B cell (primary cell): ENCODE measurements around the gene TMOD1. TPM values are rescaled to one million over a fixed set of nuclear protein-coding genes. Genes with fewer than 3 reads are reported as not detected.

Source experiments
- ATAC-seq: fragments of 200-7000 bp; cut with Tn5 transposase; one replicate; pipeline ENCODE4 v1.10.0; 2021; ENCODE audit warnings: low read depth, mild to moderate bottlenecking, moderate number of reproducible peaks, moderate library complexity
- CTCF ChIA-PET: fragments of 350-600 bp; sonication (Branson Sonifier 250); formaldehyde crosslinking; loops from one replicate; lab custom pipeline; 2021; ENCODE audit warnings: antibody characterized with exemption, inconsistent platforms; lab: Charles Lee
- POLR2A ChIA-PET: fragments of 350-600 bp; sonication (Branson Sonifier 250); formaldehyde crosslinking; loops from one replicate; lab custom pipeline; 2021; ENCODE audit warnings: antibody characterized with exemption; lab: Charles Lee
- DNase-seq: peaks from one replicate; pipeline ENCODE4 v3.0.0; 2013
- H2AFZ ChIP-seq: 2 replicates; pipeline ENCODE4 v1.6.1; 2012; ENCODE audit warnings: mild to moderate bottlenecking, low read depth, low read length; ENCODE audit not compliant: insufficient read depth, poor library complexity, severe bottlenecking
- H3K27ac ChIP-seq, 2 donors: 1 replicate in 1 of 2; 2 replicates in 1 of 2; pipeline ENCODE4 v1.5.1; 2012 to 2013; ENCODE audit warnings: low read length in 2 of 2, mild to moderate bottlenecking in 2 of 2, moderate library complexity in 1 of 2
- H3K27me3 ChIP-seq, 4 experiments: fragments of 200-600 bp in 1 of 4; sonication (generic) in 1 of 4; replicated peaks in 1 of 4; 1 replicate in 2 of 4; 2 replicates in 2 of 4; pipeline versions ENCODE4 v1.6.1 to v1.7.0; 2013 to 2016; ENCODE audit warnings: low read length in 3 of 4, mild to moderate bottlenecking in 2 of 4, mixed read lengths in 1 of 4, moderate library complexity in 1 of 4; ENCODE audit not compliant: insufficient read depth in 4 of 4, control insufficient read depth in 3 of 4; ENCODE audit errors: control extremely low read depth in 1 of 4
- H3K36me3 ChIP-seq, 2 experiments: replicated peaks in 1 of 2; 1 replicate in 1 of 2; 2 replicates in 1 of 2; pipeline versions ENCODE4 v1.6.1 to v1.7.1; 2013; ENCODE audit warnings: low read length in 1 of 2; ENCODE audit not compliant: insufficient read depth in 2 of 2, control insufficient read depth in 1 of 2; ENCODE audit errors: control extremely low read depth in 1 of 2, extremely low read depth in 1 of 2
- H3K4me1 ChIP-seq, 2 donors: fragments of 200-600 bp in 1 of 2; sonication (generic) in 1 of 2; 1 replicate in 1 of 2; 2 replicates in 1 of 2; pipeline versions ENCODE4 v1.5.1 to v1.6.1; 2013 to 2017; ENCODE audit warnings: low read length in 2 of 2; ENCODE audit not compliant: control insufficient read depth in 2 of 2, insufficient read depth in 2 of 2
- H3K4me2 ChIP-seq: replicated peaks from 2 replicates; pipeline ENCODE3; 2012; ENCODE audit warnings: mild to moderate bottlenecking, low read depth, low read length; ENCODE audit not compliant: poor library complexity, severe bottlenecking
- H3K4me3 ChIP-seq, 5 experiments: fragments of 200-600 bp in 1 of 5; sonication (generic) in 1 of 5; 1 replicate in 3 of 5; 2 replicates in 2 of 5; pipeline versions ENCODE4 v1.5.1 to v1.7.0; 2011 to 2016; ENCODE audit warnings: low read length in 4 of 5, mild to moderate bottlenecking in 4 of 5, low read depth in 2 of 5, control low read depth in 1 of 5, moderate library complexity in 1 of 5; ENCODE audit not compliant: insufficient read depth in 1 of 5; ENCODE audit errors: control extremely low read depth in 1 of 5, extremely low read depth in 1 of 5
- H3K79me2 ChIP-seq: fragments of 200-600 bp; sonication (generic); one replicate; pipeline ENCODE4 v1.6.0; 2016; ENCODE audit warnings: low read length; ENCODE audit not compliant: control insufficient read depth, insufficient read depth
- H3K9ac ChIP-seq: fragments of 200-600 bp; sonication (generic); 2 replicates; pipeline ENCODE4 v1.6.1; 2017; ENCODE audit warnings: mild to moderate bottlenecking, low read length, moderate library complexity
- H3K9me3 ChIP-seq, 3 donors: one replicate each; pipeline versions ENCODE4 v1.6.1 to v1.7.1; 2013; ENCODE audit warnings: low read length in 2 of 3; ENCODE audit not compliant: control insufficient read depth in 2 of 3, insufficient read depth in 1 of 3; ENCODE audit errors: control extremely low read depth in 1 of 3
- H4K20me1 ChIP-seq: 2 replicates; pipeline ENCODE4 v1.6.0; 2012; ENCODE audit warnings: mild to moderate bottlenecking, low read length; ENCODE audit not compliant: insufficient read depth, control insufficient read depth, poor library complexity, severe bottlenecking
- H3K27ac Mint-ChIP-seq: one replicate; pipeline ENCODE4 v1.8.0; 2021; ENCODE audit warnings: mixed read lengths
- H3K27me3 Mint-ChIP-seq: one replicate; pipeline ENCODE4 v1.8.0; 2021; ENCODE audit warnings: mixed read lengths
- H3K4me1 Mint-ChIP-seq: one replicate; pipeline ENCODE4 v1.8.0; 2021; ENCODE audit warnings: mixed read lengths
- H3K4me3 Mint-ChIP-seq: one replicate; pipeline ENCODE4 v1.8.0; 2021; ENCODE audit warnings: mixed read lengths
- H3K9me3 Mint-ChIP-seq: one replicate; pipeline ENCODE4 v1.8.0; 2022; ENCODE audit warnings: mixed read lengths; ENCODE audit not compliant: insufficient read depth
- CTCF ChIP-seq: fragments of 200-600 bp; IDR thresholded peaks from one replicate; pipeline ENCODE4 v1.8.0; 2022; ENCODE audit warnings: antibody characterized with exemption, mild to moderate bottlenecking
- EZH2 ChIP-seq: IDR thresholded peaks from 2 replicates; pipeline ENCODE4 v1.6.1; 2012; ENCODE audit warnings: borderline replicate concordance, low read depth, mild to moderate bottlenecking, moderate library complexity, low read length; ENCODE audit not compliant: insufficient read depth, poor library complexity, severe bottlenecking
- WGBS: methylation state at CpG from one replicate; pipeline ENCODE4 v1.1.5; 2013; ENCODE audit warnings: missing lambda C conversion rate; ENCODE audit not compliant: insufficient coverage; 5-methylcytosine and 5-hydroxymethylcytosine counted together
- intact Hi-C: fragments of 100-400 bp; cut with micrococcal nuclease; formaldehyde crosslinking; loops from one replicate; pipeline ENCODE4 v1.10.0; 2022
- polyA plus RNA-seq: library from polyadenylated mRNA; depleted of rRNA; stranded (reverse); fragments of >200 nt; gene quantifications from 2 replicates; pipeline ENCODE4 v1.2.3, GENCODE V29; 2012
- total RNA-seq, 2 donors: library from RNA; stranded (reverse); fragments of 120-200 nt in 1 of 2; gene quantifications; 1 replicate in 1 of 2; 2 replicates in 1 of 2; pipeline versions ENCODE4 v1.2.3 to v1.2.4, GENCODE V29; 2013 to 2022

Gene TMOD1
- total and polyA plus RNA-seq, 2 donors (not counting 1 experiment from before 2014, with no cell fraction given) = 0.30 to 2.5 TPM

GRCh38 chr9:97601228-97601898 lies 99.9 kb downstream of the TMOD1 start:
- 99% methylated on average over 6 of the region's 7 CpGs for WGBS
- ATAC-seq (no peak), DNase-seq (no peak)
- Histone ChIP-seq H3K79me2 (no peaks in the 10 kb centered on the region), H2AFZ (no peak overlapping the region), H3K9ac (no peak overlapping the region), H4K20me1 (no peaks in the 10 kb centered on the region), H3K9me3 (no peaks in the 10 kb centered on the region), H3K4me2 (no peak overlapping the region), H3K4me1 (peaks cover 0 to 4% of the 10 kb centered on the region in 2 donors), H3K4me3 (no peak overlapping the region), H3K27me3 (no peaks in the 10 kb centered on the region), H3K36me3 (peaks cover 0 to 51% of the 10 kb centered on the region in 2 experiments), H3K27ac (no peak overlapping the region)
- H3K4me3 Mint-ChIP-seq = no peak overlapping the region
- no peaks in the 10 kb centered on the region for H3K27me3 Mint-ChIP-seq
- H3K4me1 Mint-ChIP-seq = peaks cover 6% of the 10 kb centered on the region
- no peak for TF ChIP-seq EZH2
- no peak for TF ChIP-seq CTCF
- ChIA-PET CTCF (interaction anchor here (0.7 to 1.5 kb wide), 4 partner anchors 10 to 747 kb away, joined by 3 read pairs; partner anchors contain the start of gene ZNF782), POLR2A (no interaction called here)
- H3K27ac Mint-ChIP-seq = no peak overlapping the region
- no peaks in the 10 kb centered on the region for H3K9me3 Mint-ChIP-seq
- intact Hi-C loops = no loop called here

- Histone ChIP-seq H3K4me3 (no peak overlapping the region), H4K20me1 (no peaks in the 10 kb centered on the region), H3K36me3 (peaks cover 0 to 51% of the 10 kb centered on the region in 2 experiments), H3K27ac (no peak overlapping the region), H3K27me3 (no peaks in the 10 kb centered on the region), H2AFZ (no peak overlapping the region), H3K4me1 (peaks cover 0 to 4% of the 10 kb centered on the region in 2 donors), H3K9me3 (no peaks in the 10 kb centered on the region), H3K79me2 (no peaks in the 10 kb centered on the region), H3K4me2 (no peak overlapping the region), H3K9ac (no peak overlapping the region)
- CTCF ChIA-PET = interaction anchor here (1.5 to 3.1 kb wide), 2 partner anchors 9 to 13 kb away, joined by 3 to 11 read pairs; no protein-coding TSS in a partner anchor
- Mint-ChIP-seq H3K27ac (no peak overlapping the region), H3K4me3 (no peak overlapping the region), H3K9me3 (no peaks in the 10 kb centered on the region), H3K4me1 (peaks cover 6% of the 10 kb centered on the region), H3K27me3 (no peaks in the 10 kb centered on the region)
- no peak for TF ChIP-seq CTCF
- POLR2A ChIA-PET = no interaction called here
- ATAC-seq = no peak
- 100% methylated on average over 6 of the region's 10 CpGs for WGBS
- DNase-seq = no peak
- intact Hi-C loops = no loop called here
Observed at GRCh38 chr9:97602430-97602829, 101.0 kb downstream of the TMOD1 start.
